Activated CD4-positive, alpha-beta T cell treated with anti-CD3 and anti-CD28 coated beads, Interleukin-2, amount 10 ng/mL, durations not matched to agents 7 days and 5 days (primary cell): ENCODE data around the gene EBP. TPM values are rescaled to one million over a fixed set of nuclear protein-coding genes. Genes with fewer than 3 reads are reported as not detected.

Experiments
- CTCF ChIA-PET: fragments of 350-600 bp; sonication (Branson Sonifier 250); formaldehyde crosslinking; loops from one replicate; lab custom pipeline; 2021; ENCODE audit warnings: antibody characterized with exemption; lab: Charles Lee
- POLR2A ChIA-PET: fragments of 350-600 bp; sonication (Branson Sonifier 250); formaldehyde crosslinking; loops from one replicate; lab custom pipeline; 2021; ENCODE audit warnings: antibody characterized with exemption; lab: Charles Lee
- DNase-seq: peaks from one replicate; pipeline ENCODE4 v3.0.0-alpha.2; 2020
- H3K27ac Mint-ChIP-seq: one replicate; pipeline ENCODE4 v1.8.0; 2021; ENCODE audit warnings: mild to moderate bottlenecking, moderate library complexity, mixed read lengths
- H3K27me3 Mint-ChIP-seq: one replicate; pipeline ENCODE4 v1.8.0; 2021; ENCODE audit warnings: mixed read lengths
- H3K36me3 Mint-ChIP-seq: one replicate; pipeline ENCODE4 v1.8.0; 2021; ENCODE audit warnings: low read depth, mixed read lengths
- H3K4me1 Mint-ChIP-seq: one replicate; pipeline ENCODE4 v1.8.0; 2021; ENCODE audit warnings: mixed read lengths
- H3K4me3 Mint-ChIP-seq: one replicate; pipeline ENCODE4 v1.8.0; 2021; ENCODE audit warnings: mild to moderate bottlenecking, moderate library complexity, mixed read lengths
- H3K9me3 Mint-ChIP-seq: one replicate; pipeline ENCODE4 v1.8.0; 2021; ENCODE audit warnings: mixed read lengths
- total RNA-seq, 2 experiments: library from RNA; stranded (reverse); gene quantifications; one replicate each; pipeline ENCODE4 v1.2.3, GENCODE V29; 2021

The EBP gene
- total RNA-seq, 2 experiments from 2014 or later = 246 to 251 TPM

- POLR2A ChIA-PET = no interaction called here
- H3K36me3 Mint-ChIP-seq = peaks cover 38% of the 10 kb centered on the region
- peak; percentile 28 for DNase-seq
- CTCF ChIA-PET = interaction anchor here (0.7 to 1.5 kb wide), 2 partner anchors 10 to 34 kb away, joined by 3 read pairs; no protein-coding TSS in a partner anchor
- peak overlapping the region; percentile 99 for H3K27ac Mint-ChIP-seq
- H3K27me3 Mint-ChIP-seq = no peaks in the 10 kb centered on the region
- no peaks in the 10 kb centered on the region for H3K9me3 Mint-ChIP-seq
- H3K4me3 Mint-ChIP-seq = peak overlapping the region; percentile 98
- H3K4me1 Mint-ChIP-seq = peaks cover 35% of the 10 kb centered on the region
Observed at GRCh38 chrX:48573690-48574269, 52.2 kb downstream of the EBP start.

DNA sequence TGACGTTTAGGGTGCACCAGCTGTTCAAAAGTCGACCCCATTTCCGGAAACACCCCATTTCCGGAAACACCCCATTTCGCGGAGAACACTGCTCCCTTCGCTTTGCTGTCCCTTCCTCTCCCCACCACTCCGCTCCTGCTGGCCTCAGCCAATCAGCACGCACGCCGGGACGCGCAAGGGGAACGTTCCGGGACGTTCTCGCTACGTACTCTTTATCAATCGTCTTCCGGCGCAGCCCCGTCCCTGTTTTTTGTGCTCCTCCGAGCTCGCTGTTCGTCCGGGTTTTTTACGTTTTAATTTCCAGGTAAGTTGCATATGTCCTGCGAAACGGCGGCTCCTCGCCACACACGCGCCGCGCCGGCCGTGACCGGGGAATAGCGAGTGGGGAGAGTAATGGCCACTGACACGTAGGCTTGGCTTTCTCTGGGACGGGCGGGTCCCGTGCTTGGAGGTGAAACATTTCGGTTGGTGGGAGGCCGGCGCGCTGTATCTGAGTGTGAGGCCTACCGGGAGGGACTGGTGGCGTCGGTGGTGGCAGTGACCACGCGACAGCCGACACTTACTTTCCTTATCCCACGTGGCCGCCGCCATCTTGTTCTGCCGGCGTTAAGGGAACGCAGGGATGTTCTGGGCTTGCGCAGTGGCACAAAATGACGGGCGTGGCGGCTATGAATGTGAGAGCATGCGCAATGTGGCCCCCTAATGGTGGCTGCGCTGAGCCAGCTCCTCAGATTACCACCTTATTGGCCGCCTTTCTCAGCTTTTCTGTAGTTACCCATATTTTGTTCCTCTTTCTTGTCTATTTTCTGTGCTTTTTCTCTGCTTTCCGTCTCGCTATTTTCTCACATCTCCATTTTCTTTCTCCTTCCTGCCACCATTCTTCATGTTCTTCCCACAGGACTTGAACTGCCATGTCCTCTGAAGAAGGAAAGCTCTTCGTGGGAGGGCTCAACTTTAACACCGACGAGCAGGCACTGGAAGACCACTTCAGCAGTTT, 53.0 kb downstream of the EBP start, which contains the start of gene RBM3:
Gene RBM3, plus strand, starts transcription at position 215 of the 997 bp plus-strand sequence. Its CDS starts 697 bp downstream, at position 912.
- Mint-ChIP-seq H3K9me3 (no peaks in the 10 kb centered on the region), H3K27ac (peak within 1 kb of the TSS; percentile 99), H3K36me3 (peaks cover 44% of the 10 kb centered on the region), H3K4me3 (peak within 1 kb of the TSS; percentile 98), H3K27me3 (no peaks in the 10 kb centered on the region), H3K4me1 (peaks cover 37% of the 10 kb centered on the region)
- POLR2A ChIA-PET = no interaction called here
- CTCF ChIA-PET = interaction anchor here (0.7 to 1.5 kb wide), 2 partner anchors 9 to 35 kb away, joined by 3 read pairs; no protein-coding TSS in a partner anchor
- DNase-seq = peak; percentile 95

GRCh38 chrX:48575642-48576041, 54.0 kb downstream of the EBP start:
- peaks cover 32% of the 10 kb centered on the region for H3K4me1 Mint-ChIP-seq
- peak overlapping the region; percentile 99 for H3K27ac Mint-ChIP-seq
- POLR2A ChIA-PET = no interaction called here
- no peak for DNase-seq
- peak overlapping the region; percentile 98 for H3K4me3 Mint-ChIP-seq
- peaks cover 48% of the 10 kb centered on the region for H3K36me3 Mint-ChIP-seq
- H3K27me3 Mint-ChIP-seq = no peaks in the 10 kb centered on the region
- CTCF ChIA-PET = no interaction called here
- no peaks in the 10 kb centered on the region for H3K9me3 Mint-ChIP-seq

- ChIA-PET POLR2A (no interaction called here), CTCF (no interaction called here)
- Mint-ChIP-seq H3K27me3 (no peaks in the 10 kb centered on the region), H3K9me3 (no peaks in the 10 kb centered on the region), H3K4me1 (peaks cover 32% of the 10 kb centered on the region), H3K27ac (peak overlapping the region; percentile 99), H3K36me3 (peaks cover 48% of the 10 kb centered on the region), H3K4me3 (peak overlapping the region; percentile 98)
- no peak for DNase-seq
Observed at GRCh38 chrX:48576108-48576507, 54.5 kb downstream of the EBP start.

Other genes with a start within 250 kb of the EBP start
- not detected for gene SSX3, start 165.1 kb upstream of the EBP start, total RNA-seq
- not detected for gene SSX4, start 138.3 kb upstream of the EBP start, total RNA-seq
- gene SSX4B, start 109.8 kb upstream of the EBP start, total RNA-seq = not detected
- gene SLC38A5, start 51.5 kb upstream of the EBP start, total RNA-seq = 10 to 100 TPM; 78.3 to 78.9 TPM
- gene FTSJ1, start 45.6 kb upstream of the EBP start, total RNA-seq = 10 to 100 TPM; 59.5 to 60.2 TPM
- 10 to 100 TPM; 12.5 to 13.3 TPM for gene PORCN, start 12.8 kb upstream of the EBP start, total RNA-seq
- 10 to 100 TPM; 19.5 to 20.4 TPM for gene TBC1D25, start 17.9 kb downstream of the EBP start, total RNA-seq
- 100 to 1,000 TPM; 270 to 289 TPM for gene RBM3, start 52.7 kb downstream of the EBP start, total RNA-seq
- gene WDR13, start 75.7 kb downstream of the EBP start, total RNA-seq = 10 to 100 TPM; 37.8 to 44.5 TPM
- 100 to 1,000 TPM; 165 to 177 TPM for gene WAS, start 162.0 kb downstream of the EBP start, total RNA-seq
- gene SUV39H1, start 174.9 kb downstream of the EBP start, total RNA-seq = 10 to 100 TPM; 33.4 to 33.6 TPM
- gene GLOD5, start 239.9 kb downstream of the EBP start, total RNA-seq = not detected